Measurements from ENCODE around the gene NPTX1. TPM values are rescaled to one million over a fixed set of nuclear protein-coding genes. Genes with fewer than 3 reads are reported as not detected.

Gene NPTX1
- total RNA-seq, 1 donor from 2014 or later, result 1.3 TPM

DNA sequence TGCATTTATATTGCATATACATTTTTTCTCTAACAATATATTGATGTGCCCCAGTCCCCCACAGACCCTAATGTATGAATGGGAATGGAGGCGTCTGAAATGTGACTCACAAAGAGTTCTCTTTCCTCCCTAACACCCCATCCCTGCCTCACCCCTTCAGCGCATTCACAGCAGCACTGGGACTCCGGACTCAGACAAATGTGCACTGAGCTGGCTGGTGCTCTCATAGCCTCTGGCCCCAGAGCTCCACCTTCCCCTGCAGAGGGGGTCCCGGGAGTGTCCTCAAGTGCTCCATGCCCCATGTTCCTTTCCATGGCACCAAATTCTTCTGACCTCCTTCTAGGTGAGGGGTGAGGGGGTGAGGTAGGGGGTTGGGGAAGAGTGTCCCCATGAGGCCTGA is 20.6 kb downstream of the NPTX1 start:
- H3K9me3 ChIP-seq, result no peaks in the 10 kb centered on the region
- TF ChIP-seq, protein P1, sequence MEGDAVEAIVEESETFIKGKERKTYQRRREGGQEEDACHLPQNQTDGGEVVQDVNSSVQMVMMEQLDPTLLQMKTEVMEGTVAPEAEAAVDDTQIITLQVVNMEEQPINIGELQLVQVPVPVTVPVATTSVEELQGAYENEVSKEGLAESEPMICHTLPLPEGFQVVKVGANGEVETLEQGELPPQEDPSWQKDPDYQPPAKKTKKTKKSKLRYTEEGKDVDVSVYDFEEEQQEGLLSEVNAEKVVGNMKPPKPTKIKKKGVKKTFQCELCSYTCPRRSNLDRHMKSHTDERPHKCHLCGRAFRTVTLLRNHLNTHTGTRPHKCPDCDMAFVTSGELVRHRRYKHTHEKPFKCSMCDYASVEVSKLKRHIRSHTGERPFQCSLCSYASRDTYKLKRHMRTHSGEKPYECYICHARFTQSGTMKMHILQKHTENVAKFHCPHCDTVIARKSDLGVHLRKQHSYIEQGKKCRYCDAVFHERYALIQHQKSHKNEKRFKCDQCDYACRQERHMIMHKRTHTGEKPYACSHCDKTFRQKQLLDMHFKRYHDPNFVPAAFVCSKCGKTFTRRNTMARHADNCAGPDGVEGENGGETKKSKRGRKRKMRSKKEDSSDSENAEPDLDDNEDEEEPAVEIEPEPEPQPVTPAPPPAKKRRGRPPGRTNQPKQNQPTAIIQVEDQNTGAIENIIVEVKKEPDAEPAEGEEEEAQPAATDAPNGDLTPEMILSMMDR (IDR thresholded peaks at IDR 0.05), result no peak
- ATAC-seq, result no peak
- intact Hi-C loops (cut with DNase I), result no loop called here
- peaks cover 11% of the 10 kb centered on the region for H3K4me1 ChIP-seq
- no peaks in the 10 kb centered on the region for H3K36me3 ChIP-seq
- DNase-seq, result no peak
- peak overlapping the region; percentile 64 for H3K4me3 ChIP-seq
- no peaks in the 10 kb centered on the region for H3K27me3 ChIP-seq
- H3K27ac ChIP-seq, result peak overlapping the region; percentile 98

DNA sequence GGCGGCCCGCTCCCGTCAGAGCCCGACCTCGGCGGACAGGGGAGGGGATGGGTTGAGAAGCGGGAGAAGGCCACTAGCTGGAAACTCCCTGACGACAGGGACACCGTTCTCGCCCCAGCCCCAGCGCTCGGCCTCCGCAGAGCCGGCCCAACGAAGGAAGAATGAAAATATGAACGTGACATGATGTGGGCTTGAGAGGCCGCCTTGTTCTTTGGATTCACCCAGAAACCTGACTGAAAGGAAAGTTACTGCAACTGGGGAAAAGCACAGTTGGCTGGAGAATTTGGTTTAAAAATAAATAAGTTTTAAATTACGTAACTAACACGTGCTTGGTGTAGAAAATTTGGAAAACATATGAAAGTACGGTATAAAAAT is 21.1 kb downstream of the NPTX1 start:
- no peak for DNase-seq
- Histone ChIP-seq H3K36me3 (no peaks in the 10 kb centered on the region), H3K4me3 (peak overlapping the region; percentile 64), H3K4me1 (peaks cover 11% of the 10 kb centered on the region), H3K27me3 (no peaks in the 10 kb centered on the region), H3K27ac (peak overlapping the region; percentile 98), H3K9me3 (no peaks in the 10 kb centered on the region)
- ATAC-seq, result peak; percentile 55
- intact Hi-C loops (cut with DNase I), result no loop called here
- TF ChIP-seq, protein P1 (IDR thresholded peaks at IDR 0.05), result no peak

DNA sequence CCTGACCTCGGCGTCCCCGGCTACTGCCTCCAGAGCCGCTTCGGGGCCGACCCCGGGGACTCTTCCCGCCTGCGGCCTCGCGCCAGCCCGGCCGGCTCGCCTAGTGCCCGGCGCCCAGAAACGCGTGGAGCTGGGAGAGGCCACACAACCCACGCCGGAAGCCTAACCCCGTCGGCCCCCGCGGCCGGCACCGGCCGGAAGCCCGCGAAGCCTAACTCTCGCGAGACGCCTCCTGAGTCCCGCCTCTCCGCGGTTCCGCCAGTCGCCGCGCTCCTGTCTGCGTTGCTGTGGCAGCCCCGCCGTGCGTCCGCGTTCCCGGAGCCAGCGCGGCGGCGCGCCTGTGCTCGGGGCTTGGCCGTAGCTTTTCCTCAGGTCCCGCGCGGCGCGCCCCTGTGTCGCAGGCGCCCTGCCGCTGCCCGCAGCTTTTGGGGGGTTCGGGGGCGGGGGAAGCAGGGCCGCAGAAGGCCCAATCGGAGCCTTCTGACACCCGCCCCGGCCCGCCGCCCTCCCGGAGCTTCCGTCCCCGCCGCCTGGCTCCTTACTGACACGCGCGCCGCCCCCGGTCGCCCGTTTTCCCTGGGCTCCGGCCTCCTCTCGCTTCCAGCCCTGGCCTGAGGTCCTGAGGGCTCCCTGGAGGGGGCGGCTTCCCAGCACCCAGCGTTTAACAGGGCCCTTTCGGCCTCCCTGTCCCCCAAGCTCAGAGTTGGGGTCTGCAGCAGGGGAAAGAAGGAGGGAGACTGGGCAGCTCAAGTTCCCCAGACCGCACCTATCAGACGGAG is 21.7 kb downstream of the NPTX1 start:
- Histone ChIP-seq H3K9me3 (no peaks in the 10 kb centered on the region), H3K4me3 (peak overlapping the region; percentile 64), H3K36me3 (no peaks in the 10 kb centered on the region), H3K27me3 (no peaks in the 10 kb centered on the region), H3K27ac (peak overlapping the region; percentile 98), H3K4me1 (peaks cover 11% of the 10 kb centered on the region)
- intact Hi-C loops (cut with DNase I), result no loop called here
- DNase-seq (peak; percentile 99), ATAC-seq (peak; percentile 96)
- TF ChIP-seq, protein P1 (IDR thresholded peaks at IDR 0.05), result no peak

DNA sequence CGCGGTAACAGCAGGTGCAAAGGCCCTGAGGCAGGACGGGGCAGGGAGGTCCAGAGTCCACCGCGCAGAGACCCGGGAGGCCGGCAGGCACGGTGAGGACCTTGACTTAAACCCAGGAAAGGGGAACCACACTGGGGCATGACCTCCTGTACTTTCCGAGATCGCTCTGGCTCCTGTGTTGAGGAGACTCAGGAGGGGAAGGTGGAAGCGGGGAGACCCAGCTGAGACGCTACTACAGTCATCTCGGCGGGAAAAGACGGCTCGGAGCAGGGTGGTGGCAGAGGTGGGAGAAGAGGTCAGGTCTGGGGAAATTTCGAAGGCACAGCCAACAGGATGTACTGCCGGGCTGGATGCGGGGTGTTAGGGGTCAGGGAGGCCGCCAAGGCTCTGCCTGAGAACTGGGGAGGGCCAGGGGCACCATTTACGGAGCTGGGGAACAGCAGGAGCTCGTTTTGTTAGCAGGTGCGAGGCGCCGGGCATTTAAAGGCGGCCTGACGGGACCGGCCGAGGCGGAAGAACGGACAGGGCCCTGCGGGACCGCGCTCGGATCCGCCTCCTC is 22.3 kb downstream of the NPTX1 start:
- Histone ChIP-seq H3K36me3 (no peaks in the 10 kb centered on the region), H3K9me3 (no peaks in the 10 kb centered on the region), H3K4me1 (peaks cover 11% of the 10 kb centered on the region), H3K4me3 (peak overlapping the region; percentile 64), H3K27me3 (no peaks in the 10 kb centered on the region), H3K27ac (peak overlapping the region; percentile 98)
- TF ChIP-seq, protein P1 (IDR thresholded peaks at IDR 0.05), result no peak
- DNase-seq (no peak), ATAC-seq (no peak)
- intact Hi-C loops (cut with DNase I), result no loop called here

DNA sequence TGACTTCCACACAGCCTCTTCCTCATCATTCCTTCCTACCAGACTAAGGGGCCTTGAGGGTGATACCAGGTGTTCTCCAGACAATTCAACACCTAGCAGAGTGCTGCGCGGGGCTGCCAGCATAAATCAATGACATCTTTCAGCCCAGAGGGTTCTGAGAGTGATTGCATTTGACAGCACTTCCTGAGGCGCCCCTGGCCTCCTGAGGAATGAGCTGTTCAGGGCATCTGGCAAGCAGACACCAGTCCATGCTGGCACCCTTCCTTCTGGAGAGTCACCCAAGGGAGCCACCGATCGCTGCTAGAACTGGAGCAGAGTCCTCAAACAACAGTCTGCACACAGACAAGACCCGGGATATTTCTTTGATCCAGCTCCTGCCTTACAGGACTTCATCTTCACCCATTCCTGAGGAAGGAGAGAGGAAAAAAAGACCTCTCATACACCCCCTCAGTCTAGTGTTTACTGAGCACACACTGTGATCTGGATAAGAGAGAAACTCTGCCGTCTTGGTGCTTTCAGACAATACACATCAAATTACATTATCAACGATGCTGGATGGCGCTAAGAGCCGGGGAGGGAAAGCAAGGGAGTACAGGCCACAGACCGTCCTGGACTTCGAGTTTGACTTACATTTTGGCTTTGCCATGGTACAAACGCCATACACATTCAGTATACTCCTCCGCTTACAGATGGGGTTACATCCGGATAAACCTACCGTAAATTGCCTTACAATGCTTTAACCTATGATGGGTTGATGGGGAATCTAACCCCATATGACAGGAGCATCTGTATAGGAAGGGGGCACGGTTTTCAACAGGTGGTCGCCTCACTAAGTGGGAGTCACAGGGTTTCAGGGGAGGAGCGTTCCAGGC is 23.0 kb downstream of the NPTX1 start:
- DNase-seq (no peak), ATAC-seq (no peak)
- peak overlapping the region; percentile 64 for H3K4me3 ChIP-seq
- H3K36me3 ChIP-seq, result no peaks in the 10 kb centered on the region
- intact Hi-C loops (cut with DNase I), result no loop called here
- H3K27ac ChIP-seq, result peak overlapping the region; percentile 98
- no peaks in the 10 kb centered on the region for H3K9me3 ChIP-seq
- peaks cover 11% of the 10 kb centered on the region for H3K4me1 ChIP-seq
- no peaks in the 10 kb centered on the region for H3K27me3 ChIP-seq
- TF ChIP-seq, protein P1 (IDR thresholded peaks at IDR 0.05), result no peak

All from upper lobe of right lung (tissue), 1 donor.